ENCODE results near the gene LTBP1. TPM values are rescaled to one million over a fixed set of nuclear protein-coding genes. Genes with fewer than 3 reads are reported as not detected.

The LTBP1 gene
- total RNA-seq, 2 experiments from 2014 or later: 0.06 TPM; not detected in 1

- ChIA-PET CTCF (no interaction called here), POLR2A (no interaction called here)
- intact Hi-C loops (cut with DNase I, micrococcal nuclease): no loop called here
- Histone ChIP-seq H3K4me1 (ENCODE audit: insufficient read depth, low read length) (no peaks in the 10 kb centered on the region), H3K9me3 (ENCODE audit: control insufficient read depth in 1 of 2, insufficient read depth in 1 of 2, low read length in 2 of 2) (no peaks in the 10 kb centered on the region), H3K36me3 (ENCODE audit: insufficient read depth, low read length) (no peaks in the 10 kb centered on the region), H3K4me3 (ENCODE audit: low read length) (no peak overlapping the region), H3K27ac (ENCODE audit: low read depth in 1 of 2, low read length in 2 of 2) (no peak overlapping the region), H3K27me3 (ENCODE audit: control insufficient read depth in 1 of 2, insufficient read depth in 2 of 2, low read length in 2 of 2) (peaks cover 0 to 10% of the 10 kb centered on the region in 2 experiments)
- TF ChIP-seq CTCF (IDR thresholded peaks at IDR 0.05): no peak
- H3K9me3 Mint-ChIP-seq: no peaks in the 10 kb centered on the region
- ATAC-seq (ENCODE audit: poor library complexity) (no peak), DNase-seq (no peak)
- no peak overlapping the region for H3K27ac Mint-ChIP-seq
- H3K4me3 Mint-ChIP-seq: no peak overlapping the region
- no peaks in the 10 kb centered on the region for H3K36me3 Mint-ChIP-seq (ENCODE audit: low read depth)
- peaks cover 5% of the 10 kb centered on the region for H3K27me3 Mint-ChIP-seq
- H3K4me1 Mint-ChIP-seq (ENCODE audit: low read depth): no peaks in the 10 kb centered on the region
These were observed 495.9 kb downstream of the LTBP1 start for GRCh38 chr2:33442528-33443079.

GRCh38 chr2:33443274-33443829, 496.6 kb downstream of the LTBP1 start:
- Mint-ChIP-seq H3K9me3 (no peaks in the 10 kb centered on the region), H3K4me1 (ENCODE audit: low read depth) (no peaks in the 10 kb centered on the region)
- no peak for TF ChIP-seq CTCF (IDR thresholded peaks at IDR 0.05)

GRCh38 chr2:33444967-33445366, 498.2 kb downstream of the LTBP1 start:
- peaks cover 0 to 4% of the 10 kb centered on the region in 2 experiments for H3K27me3 ChIP-seq (ENCODE audit: control insufficient read depth in 1 of 2, insufficient read depth in 2 of 2, low read length in 2 of 2)
- no peak overlapping the region for H3K27ac ChIP-seq (ENCODE audit: low read depth in 1 of 2, low read length in 2 of 2)
- no peaks in the 10 kb centered on the region for H3K9me3 Mint-ChIP-seq
- no peaks in the 10 kb centered on the region for H3K4me1 Mint-ChIP-seq (ENCODE audit: low read depth)
- no peak for TF ChIP-seq CTCF (IDR thresholded peaks at IDR 0.05)
- no peaks in the 10 kb centered on the region for H3K27me3 Mint-ChIP-seq
- no peak overlapping the region for H3K4me3 Mint-ChIP-seq
- ChIA-PET POLR2A (no interaction called here), CTCF (no interaction called here)
- intact Hi-C loops (cut with DNase I, micrococcal nuclease): no loop called here
- H3K4me3 ChIP-seq (ENCODE audit: low read length): no peak overlapping the region
- no peak overlapping the region for H3K27ac Mint-ChIP-seq
- H3K36me3 ChIP-seq (ENCODE audit: insufficient read depth, low read length): no peaks in the 10 kb centered on the region
- no peaks in the 10 kb centered on the region for H3K9me3 ChIP-seq (ENCODE audit: control insufficient read depth in 1 of 2, insufficient read depth in 1 of 2, low read length in 2 of 2)
- DNase-seq (no peak), ATAC-seq (ENCODE audit: poor library complexity) (no peak)
- H3K4me1 ChIP-seq (ENCODE audit: insufficient read depth, low read length): no peaks in the 10 kb centered on the region
- no peaks in the 10 kb centered on the region for H3K36me3 Mint-ChIP-seq (ENCODE audit: low read depth)

More at GRCh38 chr2:33443274-33443829, 496.6 kb downstream of the LTBP1 start:
- Mint-ChIP-seq H3K4me3 (no peak overlapping the region), H3K27me3 (peaks cover 5% of the 10 kb centered on the region), H3K27ac (no peak overlapping the region), H3K36me3 (ENCODE audit: low read depth) (no peaks in the 10 kb centered on the region)
- Histone ChIP-seq H3K27ac (ENCODE audit: low read depth in 1 of 2, low read length in 2 of 2) (no peak overlapping the region), H3K4me3 (ENCODE audit: low read length) (no peak overlapping the region), H3K9me3 (ENCODE audit: control insufficient read depth in 1 of 2, insufficient read depth in 1 of 2, low read length in 2 of 2) (no peaks in the 10 kb centered on the region), H3K36me3 (ENCODE audit: insufficient read depth, low read length) (no peaks in the 10 kb centered on the region), H3K27me3 (ENCODE audit: control insufficient read depth in 1 of 2, insufficient read depth in 2 of 2, low read length in 2 of 2) (peaks cover 0 to 10% of the 10 kb centered on the region in 2 experiments), H3K4me1 (ENCODE audit: insufficient read depth, low read length) (no peaks in the 10 kb centered on the region)
- POLR2A ChIA-PET: no interaction called here
- CTCF ChIA-PET: interaction anchor here (0.7 kb wide), 1 partner anchor 206 kb away, joined by 4 read pairs; no protein-coding TSS in a partner anchor
- DNase-seq: no peak
- intact Hi-C loops (cut with DNase I, micrococcal nuclease): no loop called here
- no peak for ATAC-seq (ENCODE audit: poor library complexity)
